ENCODE measurements around the gene OR51B2. TPM values are rescaled to one million over a fixed set of nuclear protein-coding genes. Genes with fewer than 3 reads are reported as not detected.
"Not testable (repeated sequence)": the region's sequence is repeated elsewhere in the genome, so short reads cannot be mapped to it uniquely, and the experiment has no call there.

OR51B2 gene
- total RNA-seq, 1 experiment from 2014 or later, result not detected

GRCh38 chr11:5313326-5314023, 10.6 kb downstream of the OR51B2 start:
- DNase-seq (ENCODE audit: extremely low read depth, low read depth), result not testable (repeated sequence)

- DNase-seq (ENCODE audit: extremely low read depth, low read depth), result no peak
These were observed 13.7 kb downstream of the OR51B2 start for GRCh38 chr11:5310423-5310822.

- no peak for DNase-seq (ENCODE audit: extremely low read depth, low read depth)
These were observed 16.7 kb downstream of the OR51B2 start for GRCh38 chr11:5307256-5308019.

- no peak for DNase-seq (ENCODE audit: extremely low read depth, low read depth)
These were observed 20.1 kb downstream of the OR51B2 start for GRCh38 chr11:5304046-5304445.

GRCh38 chr11:5303626-5304025, 20.5 kb downstream of the OR51B2 start:
- no peak for DNase-seq (ENCODE audit: extremely low read depth, low read depth)

GRCh38 chr11:5301846-5302245, 22.3 kb downstream of the OR51B2 start, which contains the start of gene OR51B4:
TSS of gene OR51B4 (minus strand) at chr11:5301946. CDS start at chr11:5301946, 0 bp downstream.
- DNase-seq (ENCODE audit: extremely low read depth, low read depth), result no peak

- no peak for DNase-seq (ENCODE audit: extremely low read depth, low read depth)
These were observed 23.8 kb downstream of the OR51B2 start for GRCh38 chr11:5300251-5300650.

GRCh38 chr11:5298451-5298850, 25.6 kb downstream of the OR51B2 start:
- no peak for DNase-seq (ENCODE audit: extremely low read depth, low read depth)

- no peak for DNase-seq (ENCODE audit: extremely low read depth, low read depth)
These were observed 26.3 kb downstream of the OR51B2 start for GRCh38 chr11:5297721-5298323.

GRCh38 chr11:5294342-5294995, 29.6 kb downstream of the OR51B2 start:
- DNase-seq (ENCODE audit: extremely low read depth, low read depth), result not testable (repeated sequence)

- DNase-seq (ENCODE audit: extremely low read depth, low read depth), result no peak
These were observed 31.1 kb downstream of the OR51B2 start for GRCh38 chr11:5293028-5293427.

GRCh38 chr11:5291207-5291838, 32.8 kb downstream of the OR51B2 start:
- DNase-seq (ENCODE audit: extremely low read depth, low read depth), result peak; percentile 52

- DNase-seq (ENCODE audit: extremely low read depth, low read depth), result no peak
These were observed 34.0 kb downstream of the OR51B2 start for GRCh38 chr11:5290106-5290505.

- DNase-seq (ENCODE audit: extremely low read depth, low read depth), result no peak
These were observed 34.4 kb downstream of the OR51B2 start for GRCh38 chr11:5289696-5290095.

GRCh38 chr11:5288906-5289550, 35.1 kb downstream of the OR51B2 start:
- DNase-seq (ENCODE audit: extremely low read depth, low read depth), result no peak

GRCh38 chr11:5288108-5288905, 35.8 kb downstream of the OR51B2 start:
- no peak for DNase-seq (ENCODE audit: extremely low read depth, low read depth)

- DNase-seq (ENCODE audit: extremely low read depth, low read depth), result no peak
These were observed 37.2 kb downstream of the OR51B2 start for GRCh38 chr11:5286901-5287300.

- DNase-seq (ENCODE audit: extremely low read depth, low read depth), result no peak
These were observed 37.7 kb downstream of the OR51B2 start for GRCh38 chr11:5286351-5286750.

- DNase-seq (ENCODE audit: extremely low read depth, low read depth), result no peak
These were observed 38.3 kb downstream of the OR51B2 start for GRCh38 chr11:5285703-5286340.

Data from NCI-H460 (cell line).